Activated CD8-positive, alpha-beta T cell treated with anti-CD3 and anti-CD28 coated beads, Interleukin-2, amount 10 ng/mL, durations not matched to agents 7 days and 5 days (primary cell): ENCODE measurements around the gene RET. TPM values are rescaled to one million over a fixed set of nuclear protein-coding genes. Genes with fewer than 3 reads are reported as not detected.

Experiments used
- ATAC-seq: fragments of 150-1000 bp; cut with Tn5 transposase; one replicate; pipeline ENCODE4 v1.10.0; 2021; ENCODE audit warnings: moderate library complexity
- CTCF ChIA-PET: fragments of 350-600 bp; sonication (Branson Sonifier 250); formaldehyde crosslinking; loops from one replicate; lab custom pipeline; 2021; ENCODE audit warnings: antibody characterized with exemption; lab: Charles Lee
- POLR2A ChIA-PET: fragments of 350-600 bp; sonication (Branson Sonifier 250); formaldehyde crosslinking; loops from one replicate; lab custom pipeline; 2021; ENCODE audit warnings: antibody characterized with exemption; lab: Charles Lee
- DNase-seq: peaks from one replicate; pipeline ENCODE4 v3.0.0-alpha.2; 2020
- H3K27ac Mint-ChIP-seq: one replicate; pipeline ENCODE4 v1.8.0; 2021; ENCODE audit warnings: mild to moderate bottlenecking, mixed read lengths
- H3K27me3 Mint-ChIP-seq: one replicate; pipeline ENCODE4 v1.8.0; 2021; ENCODE audit warnings: low read depth, mixed read lengths
- H3K36me3 Mint-ChIP-seq: one replicate; pipeline ENCODE4 v1.8.0; 2021; ENCODE audit warnings: low read depth, mixed read lengths
- H3K4me1 Mint-ChIP-seq: one replicate; pipeline ENCODE4 v1.8.0; 2021; ENCODE audit warnings: low read depth, mixed read lengths
- H3K4me3 Mint-ChIP-seq: one replicate; pipeline ENCODE4 v1.8.0; 2021; ENCODE audit warnings: mild to moderate bottlenecking, mixed read lengths
- H3K9me3 Mint-ChIP-seq: one replicate; pipeline ENCODE4 v1.8.0; 2022; ENCODE audit warnings: mixed read lengths; ENCODE audit not compliant: insufficient read depth
- total RNA-seq, 2 experiments: library from RNA; stranded (reverse); gene quantifications; one replicate each; pipeline ENCODE4 v1.2.3, GENCODE V29; 2021

The RET gene
- total RNA-seq, 2 experiments from 2014 or later: 0.13 to 0.34 TPM

DNA sequence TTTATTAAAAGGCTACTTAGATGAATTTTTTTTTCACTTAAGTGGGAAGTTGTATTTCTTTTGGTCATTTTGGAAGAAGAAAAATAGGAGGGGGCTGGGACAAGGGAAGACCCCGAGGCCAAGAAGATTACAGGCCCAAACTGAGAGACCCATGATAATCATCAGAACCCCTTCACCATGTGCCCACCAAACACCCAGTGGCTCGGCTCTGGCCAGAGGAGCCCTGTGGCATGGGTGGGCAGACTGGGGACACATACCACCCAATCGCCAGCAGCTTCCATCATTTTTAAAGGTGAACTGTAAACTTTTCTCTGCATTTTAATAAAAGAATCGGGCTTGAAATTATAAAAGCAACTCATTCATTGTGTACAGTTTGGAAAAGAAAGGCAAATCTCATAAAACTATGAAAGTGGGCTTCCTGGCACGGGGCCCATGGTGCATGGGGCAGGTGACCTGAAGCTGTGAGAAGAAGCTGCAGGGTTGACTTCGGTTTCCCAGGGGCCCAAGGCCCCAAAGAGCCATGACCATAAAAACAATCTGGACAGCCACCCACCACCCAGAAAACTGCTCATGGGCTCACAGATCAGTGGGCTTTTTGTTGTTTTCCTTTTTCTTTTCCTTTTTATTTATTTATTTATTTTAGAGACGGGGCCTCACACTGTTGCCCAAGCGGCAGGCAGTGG, 29.4 kb upstream of the RET start:
- POLR2A ChIA-PET: no interaction called here
- H3K36me3 Mint-ChIP-seq: no peaks in the 10 kb centered on the region
- H3K4me3 Mint-ChIP-seq: no peak overlapping the region
- H3K4me1 Mint-ChIP-seq: no peaks in the 10 kb centered on the region
- peaks cover 11% of the 10 kb centered on the region for H3K27me3 Mint-ChIP-seq
- DNase-seq (no peak), ATAC-seq (no peak)
- H3K27ac Mint-ChIP-seq: no peak overlapping the region
- CTCF ChIA-PET: no interaction called here
- no peaks in the 10 kb centered on the region for H3K9me3 Mint-ChIP-seq

DNA sequence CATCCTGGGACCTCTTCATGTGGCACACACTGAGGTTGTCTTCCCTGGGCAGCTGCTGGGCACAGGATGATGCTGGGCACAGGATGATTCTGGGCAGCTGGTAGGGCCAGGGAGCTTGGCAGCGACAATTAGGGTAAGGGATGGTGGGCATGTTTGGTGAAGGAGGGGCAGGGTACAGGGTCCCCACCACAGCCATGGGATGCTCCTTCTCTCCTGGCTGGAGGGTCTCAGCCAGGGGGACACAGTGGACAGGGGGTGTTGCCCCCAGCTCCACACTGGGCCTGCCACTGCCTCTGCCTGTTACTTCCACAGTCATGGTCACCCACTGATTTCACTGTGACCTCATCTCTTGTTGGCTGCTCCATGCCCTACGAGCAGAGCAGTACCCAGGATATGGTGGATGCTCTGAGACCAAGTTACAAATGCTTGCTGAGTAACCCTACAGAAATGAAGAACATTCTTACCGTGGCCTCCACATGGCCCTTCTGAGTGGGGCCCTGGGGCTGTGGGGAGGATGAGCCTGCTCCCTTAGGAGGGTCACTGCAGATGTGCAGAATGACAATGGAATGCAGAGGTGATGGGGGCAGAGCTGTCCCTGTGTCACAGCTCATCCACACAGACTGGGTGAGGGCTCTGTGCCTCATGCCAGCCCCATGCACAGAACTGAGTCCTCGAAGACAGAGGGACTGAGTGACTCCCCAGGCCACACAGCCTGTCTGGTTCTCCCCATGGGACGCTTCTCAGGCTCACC, 28.4 kb upstream of the RET start:
- Mint-ChIP-seq H3K36me3 (no peaks in the 10 kb centered on the region), H3K9me3 (no peaks in the 10 kb centered on the region), H3K27me3 (peaks cover 18% of the 10 kb centered on the region), H3K27ac (no peak overlapping the region), H3K4me1 (no peaks in the 10 kb centered on the region), H3K4me3 (no peak overlapping the region)
- ChIA-PET POLR2A (no interaction called here), CTCF (no interaction called here)
- DNase-seq: no peak
- ATAC-seq: no peak

- no peak for ATAC-seq
- Mint-ChIP-seq H3K27me3 (peaks cover 18% of the 10 kb centered on the region), H3K9me3 (no peaks in the 10 kb centered on the region), H3K36me3 (no peaks in the 10 kb centered on the region), H3K27ac (no peak overlapping the region), H3K4me1 (no peaks in the 10 kb centered on the region), H3K4me3 (no peak overlapping the region)
- ChIA-PET POLR2A (no interaction called here), CTCF (no interaction called here)
- DNase-seq: no peak
Measured at GRCh38 chr10:43049081-43049551, 27.8 kb upstream of the RET start.

DNA sequence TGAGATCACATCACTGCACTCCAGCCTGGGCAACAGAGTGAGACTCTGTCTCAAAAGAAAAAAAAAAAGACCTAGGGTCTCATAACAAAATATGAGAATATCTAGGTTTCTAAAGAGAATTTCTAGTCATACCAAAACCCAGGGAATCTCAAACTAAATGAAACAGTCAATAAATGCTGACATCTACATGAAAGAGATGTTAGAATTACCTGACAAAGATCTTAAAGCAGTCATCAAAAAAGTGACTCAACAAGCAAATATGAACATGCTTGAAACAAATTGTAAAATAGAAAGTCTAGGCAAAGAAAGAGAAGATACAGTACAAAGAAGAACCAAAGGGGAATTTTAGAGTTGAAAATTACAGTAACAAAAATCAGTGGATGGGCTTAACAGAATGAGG, 26.9 kb upstream of the RET start:
- no peaks in the 10 kb centered on the region for H3K36me3 Mint-ChIP-seq
- CTCF ChIA-PET: no interaction called here
- no peak for ATAC-seq
- no peak overlapping the region for H3K27ac Mint-ChIP-seq
- DNase-seq: no peak
- H3K4me3 Mint-ChIP-seq: no peak overlapping the region
- peaks cover 21% of the 10 kb centered on the region for H3K27me3 Mint-ChIP-seq
- H3K9me3 Mint-ChIP-seq: no peaks in the 10 kb centered on the region
- POLR2A ChIA-PET: no interaction called here
- no peaks in the 10 kb centered on the region for H3K4me1 Mint-ChIP-seq

GRCh38 chr10:43053825-43054224, 23.0 kb upstream of the RET start:
- POLR2A ChIA-PET: no interaction called here
- Mint-ChIP-seq H3K36me3 (no peaks in the 10 kb centered on the region), H3K27me3 (peaks cover 21% of the 10 kb centered on the region), H3K4me3 (no peak overlapping the region), H3K4me1 (no peaks in the 10 kb centered on the region), H3K9me3 (no peaks in the 10 kb centered on the region), H3K27ac (no peak overlapping the region)
- ATAC-seq (no peak), DNase-seq (no peak)
- CTCF ChIA-PET: no interaction called here

- Mint-ChIP-seq H3K36me3 (no peaks in the 10 kb centered on the region), H3K27ac (no peak overlapping the region), H3K27me3 (peaks cover 19% of the 10 kb centered on the region), H3K4me3 (no peak overlapping the region), H3K4me1 (no peaks in the 10 kb centered on the region), H3K9me3 (no peaks in the 10 kb centered on the region)
- CTCF ChIA-PET: no interaction called here
- POLR2A ChIA-PET: no interaction called here
- DNase-seq: no peak
- ATAC-seq: no peak
Measured at GRCh38 chr10:43054593-43054992, 22.3 kb upstream of the RET start.

- H3K4me3 Mint-ChIP-seq: no peak overlapping the region
- DNase-seq: no peak
- H3K36me3 Mint-ChIP-seq: no peaks in the 10 kb centered on the region
- no peak for ATAC-seq
- H3K27ac Mint-ChIP-seq: no peak overlapping the region
- H3K27me3 Mint-ChIP-seq: peaks cover 16% of the 10 kb centered on the region
- H3K9me3 Mint-ChIP-seq: no peaks in the 10 kb centered on the region
- no peaks in the 10 kb centered on the region for H3K4me1 Mint-ChIP-seq
- POLR2A ChIA-PET: no interaction called here
- CTCF ChIA-PET: no interaction called here
Measured at GRCh38 chr10:43055217-43055616, 21.7 kb upstream of the RET start.

DNA sequence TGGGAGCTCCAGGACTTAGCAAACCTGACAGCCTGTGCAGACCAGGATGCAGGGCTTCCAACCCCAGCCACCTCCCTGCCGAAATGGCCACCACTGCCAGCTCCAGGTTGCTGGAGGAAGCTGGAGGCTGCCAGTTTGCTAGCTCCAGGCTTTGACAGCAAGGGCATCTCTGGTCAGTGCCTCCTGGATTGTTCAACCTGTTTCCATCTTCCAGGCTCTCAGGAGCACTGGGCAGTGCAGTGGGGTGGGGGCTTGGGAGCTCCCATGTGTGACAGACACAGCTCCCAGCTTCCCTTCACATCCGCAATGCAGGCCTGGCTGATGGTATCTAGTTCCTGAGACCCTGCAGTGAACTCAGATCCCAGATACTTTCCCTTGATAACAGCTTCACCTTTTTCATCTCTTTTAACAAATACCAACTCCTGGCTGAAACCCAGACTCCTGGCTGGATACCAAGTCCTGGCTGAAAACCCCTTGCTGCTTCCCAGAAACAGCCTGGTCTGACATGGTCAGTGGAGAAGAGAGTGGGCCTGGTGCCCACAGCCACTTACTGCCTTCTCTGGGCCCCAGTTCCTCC, 20.8 kb upstream of the RET start:
- no peaks in the 10 kb centered on the region for H3K9me3 Mint-ChIP-seq
- H3K27ac Mint-ChIP-seq: no peak overlapping the region
- no peak overlapping the region for H3K4me3 Mint-ChIP-seq
- POLR2A ChIA-PET: no interaction called here
- no peak for ATAC-seq
- H3K27me3 Mint-ChIP-seq: peaks cover 12% of the 10 kb centered on the region
- no peak for DNase-seq
- CTCF ChIA-PET: no interaction called here
- H3K4me1 Mint-ChIP-seq: no peaks in the 10 kb centered on the region
- no peaks in the 10 kb centered on the region for H3K36me3 Mint-ChIP-seq

DNA sequence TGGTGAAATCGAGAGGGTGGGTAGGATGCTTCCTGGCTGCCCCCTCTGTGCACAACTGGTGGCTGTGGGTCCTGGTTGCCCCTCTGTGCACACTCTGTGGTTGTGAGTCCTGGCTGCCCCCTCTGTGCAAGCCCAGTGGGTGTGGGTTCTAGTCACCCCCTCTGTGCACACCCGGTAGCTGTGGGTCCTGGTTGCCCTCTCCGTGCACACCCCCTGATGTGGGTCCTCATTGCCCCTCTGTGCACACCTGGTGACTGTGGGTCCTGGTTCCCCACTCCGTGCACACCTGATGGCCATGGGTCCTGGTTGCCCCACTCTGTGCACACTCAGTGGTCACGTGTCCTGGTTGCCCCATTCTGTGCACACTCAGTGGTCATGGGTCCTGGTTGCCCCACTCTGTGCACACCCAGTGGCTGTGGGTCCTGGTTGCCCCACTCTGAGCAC, 20.3 kb upstream of the RET start:
- no peaks in the 10 kb centered on the region for H3K9me3 Mint-ChIP-seq
- DNase-seq (no peak), ATAC-seq (no peak)
- ChIA-PET POLR2A (no interaction called here), CTCF (no interaction called here)
- H3K27me3 Mint-ChIP-seq: peaks cover 11% of the 10 kb centered on the region
- no peaks in the 10 kb centered on the region for H3K36me3 Mint-ChIP-seq
- no peaks in the 10 kb centered on the region for H3K4me1 Mint-ChIP-seq
- no peak overlapping the region for H3K4me3 Mint-ChIP-seq
- no peak overlapping the region for H3K27ac Mint-ChIP-seq

DNA sequence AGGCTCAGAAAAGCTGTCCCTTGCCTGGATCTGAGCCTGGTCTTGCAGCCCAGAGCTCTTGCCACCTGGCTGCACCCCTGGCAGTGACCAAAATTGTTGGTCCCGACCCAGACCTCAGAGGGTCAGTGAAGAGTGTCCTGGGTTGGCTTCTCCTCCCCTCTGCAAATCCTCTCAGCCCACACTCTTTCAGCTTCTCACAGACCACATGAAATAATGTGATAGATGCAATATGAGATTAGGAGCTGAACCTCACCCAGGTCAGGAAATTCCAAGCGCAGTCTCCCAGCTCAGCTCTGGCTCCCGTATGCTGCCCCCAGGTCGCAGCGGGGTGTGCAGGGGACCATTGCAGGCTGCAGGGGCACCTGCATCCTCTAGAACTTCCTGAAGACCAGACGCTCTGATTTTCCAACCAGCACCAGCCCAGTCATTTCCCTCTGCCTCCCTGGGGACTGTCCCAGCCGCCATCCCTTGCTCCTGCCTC, 19.6 kb upstream of the RET start:
- no peak overlapping the region for H3K4me3 Mint-ChIP-seq
- H3K9me3 Mint-ChIP-seq: no peaks in the 10 kb centered on the region
- ChIA-PET CTCF (no interaction called here), POLR2A (no interaction called here)
- no peak overlapping the region for H3K27ac Mint-ChIP-seq
- ATAC-seq: no peak
- H3K36me3 Mint-ChIP-seq: no peaks in the 10 kb centered on the region
- DNase-seq: no peak
- peaks cover 10% of the 10 kb centered on the region for H3K27me3 Mint-ChIP-seq
- H3K4me1 Mint-ChIP-seq: no peaks in the 10 kb centered on the region

GRCh38 chr10:43057831-43058340, 19.0 kb upstream of the RET start:
- ATAC-seq: no peak
- POLR2A ChIA-PET: no interaction called here
- no peak for DNase-seq

DNA sequence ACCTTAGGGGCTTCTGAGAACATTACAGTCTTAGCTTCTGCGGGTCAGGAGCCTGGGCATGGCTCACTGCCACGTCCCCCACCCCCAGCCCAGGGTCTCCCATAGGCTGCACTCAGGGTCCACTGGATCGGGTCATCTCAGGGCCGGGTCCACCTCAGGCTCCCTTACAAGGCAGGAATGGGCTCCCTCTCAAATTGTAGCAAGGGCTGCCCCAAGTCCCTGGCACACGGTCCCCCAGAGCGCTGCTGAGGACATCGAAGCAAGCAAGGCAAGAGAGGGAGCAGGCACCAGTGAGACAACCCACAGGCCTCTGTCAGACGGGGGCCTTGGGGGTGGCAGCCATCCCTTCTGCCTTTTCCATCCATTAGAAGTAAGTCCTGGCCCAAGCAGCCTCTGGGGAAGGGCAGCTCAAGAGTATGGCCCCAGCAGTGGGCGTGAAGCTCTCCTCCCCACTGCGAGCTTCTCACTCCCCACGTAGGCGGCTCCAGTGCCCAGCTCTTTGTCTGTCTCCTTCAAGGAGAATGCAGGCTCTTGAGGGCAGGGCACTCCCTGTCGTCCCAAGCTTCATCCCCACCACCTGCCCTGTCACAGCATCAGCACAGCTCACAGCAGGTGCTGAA, 18.0 kb upstream of the RET start:
- H3K27ac Mint-ChIP-seq: no peak overlapping the region
- ATAC-seq: no peak

More at GRCh38 chr10:43057831-43058340, 19.0 kb upstream of the RET start:
- no peaks in the 10 kb centered on the region for H3K4me1 Mint-ChIP-seq
- peaks cover 6% of the 10 kb centered on the region for H3K27me3 Mint-ChIP-seq
- H3K27ac Mint-ChIP-seq: no peak overlapping the region
- CTCF ChIA-PET: no interaction called here
- H3K36me3 Mint-ChIP-seq: no peaks in the 10 kb centered on the region
- H3K9me3 Mint-ChIP-seq: no peaks in the 10 kb centered on the region
- no peak overlapping the region for H3K4me3 Mint-ChIP-seq

More for the DNA sequence above, 18.0 kb upstream of the RET start:
- Mint-ChIP-seq H3K9me3 (no peaks in the 10 kb centered on the region), H3K36me3 (no peaks in the 10 kb centered on the region), H3K27me3 (peaks cover 3% of the 10 kb centered on the region), H3K4me1 (no peaks in the 10 kb centered on the region), H3K4me3 (no peak overlapping the region)
- ChIA-PET CTCF (no interaction called here), POLR2A (no interaction called here)
- no peak for DNase-seq
